Small intestine (tissue), 7 donors: ENCODE results near the gene STK17B. TPM values are rescaled to one million over a fixed set of nuclear protein-coding genes. Genes with fewer than 3 reads are reported as not detected.

Experiments
- DNase-seq, 2 donors: peaks; one replicate each; pipeline versions ENCODE4 v3.0.0 to v3.0.0-alpha.2; 2013
- FAIRE-seq: peaks from 2 replicates; lab custom pipeline; 2012; peaks lifted over from hg19 to GRCh38; lab: Jason Lieb, UNC
- H3K27ac ChIP-seq, 3 donors: one replicate each; pipeline ENCODE4 v1.5.1; 2013; ENCODE audit warnings: low read length in 2 of 3, mild to moderate bottlenecking in 2 of 3, control low read depth in 1 of 3, inconsistent platforms in 1 of 3, low read depth in 1 of 3, moderate library complexity in 1 of 3
- H3K27me3 ChIP-seq, 3 donors: one replicate each; pipeline ENCODE4 v1.6.1; 2013; ENCODE audit warnings: low read length in 3 of 3, inconsistent platforms in 1 of 3; ENCODE audit not compliant: control insufficient read depth in 3 of 3, insufficient read depth in 3 of 3
- H3K36me3 ChIP-seq, 3 donors: one replicate each; pipeline ENCODE4 v1.6.1; 2013; ENCODE audit warnings: low read length in 3 of 3, inconsistent platforms in 1 of 3, low read depth in 1 of 3, mild to moderate bottlenecking in 1 of 3, moderate library complexity in 1 of 3; ENCODE audit not compliant: control insufficient read depth in 3 of 3, insufficient read depth in 2 of 3
- H3K4me1 ChIP-seq, 3 donors: one replicate each; pipeline ENCODE4 v1.6.1; 2013; ENCODE audit warnings: low read length in 2 of 3, inconsistent platforms in 1 of 3, low read depth in 1 of 3, mild to moderate bottlenecking in 1 of 3, moderate library complexity in 1 of 3; ENCODE audit not compliant: control insufficient read depth in 3 of 3, insufficient read depth in 2 of 3
- H3K4me3 ChIP-seq, 3 donors: one replicate each; pipeline ENCODE4 v1.5.1; 2013; ENCODE audit warnings: low read length in 3 of 3, control low read depth in 1 of 3, inconsistent platforms in 1 of 3, low read depth in 1 of 3, mild to moderate bottlenecking in 1 of 3, moderate library complexity in 1 of 3
- H3K9me3 ChIP-seq, 2 donors: one replicate each; pipeline ENCODE4 v1.6.1; 2013; ENCODE audit warnings: low read depth in 1 of 2, low read length in 1 of 2; ENCODE audit not compliant: control insufficient read depth in 2 of 2, insufficient read depth in 1 of 2
- WGBS, 3 donors: extraction: QIAGEN DNeasy Blood & Tissue Kit; methylation state at CpG; one replicate each; pipeline ENCODE4 v1.1.7; 2013; 5-methylcytosine and 5-hydroxymethylcytosine counted together
- polyA plus RNA-seq, 4 donors: library from polyadenylated mRNA; stranded (reverse) in 3 of 4; unstranded in 1 of 4; fragments of 200-250 nt in 3 of 4; fragments of 120-200 nt in 1 of 4; gene quantifications; one replicate each; pipeline versions ENCODE4 v1.2.1 to v1.2.3, GENCODE V29; 2013
- donor health status: healthy with polysubstance abuse.
- donor health status: control.
- donor health status: control.
- donor health status: Bipolar disorder and iron deficiency.
- donor health status: healthy.

The STK17B gene
- polyA plus RNA-seq, 4 donors, result 6.7 to 27.7 (median 19.2) TPM

DNA sequence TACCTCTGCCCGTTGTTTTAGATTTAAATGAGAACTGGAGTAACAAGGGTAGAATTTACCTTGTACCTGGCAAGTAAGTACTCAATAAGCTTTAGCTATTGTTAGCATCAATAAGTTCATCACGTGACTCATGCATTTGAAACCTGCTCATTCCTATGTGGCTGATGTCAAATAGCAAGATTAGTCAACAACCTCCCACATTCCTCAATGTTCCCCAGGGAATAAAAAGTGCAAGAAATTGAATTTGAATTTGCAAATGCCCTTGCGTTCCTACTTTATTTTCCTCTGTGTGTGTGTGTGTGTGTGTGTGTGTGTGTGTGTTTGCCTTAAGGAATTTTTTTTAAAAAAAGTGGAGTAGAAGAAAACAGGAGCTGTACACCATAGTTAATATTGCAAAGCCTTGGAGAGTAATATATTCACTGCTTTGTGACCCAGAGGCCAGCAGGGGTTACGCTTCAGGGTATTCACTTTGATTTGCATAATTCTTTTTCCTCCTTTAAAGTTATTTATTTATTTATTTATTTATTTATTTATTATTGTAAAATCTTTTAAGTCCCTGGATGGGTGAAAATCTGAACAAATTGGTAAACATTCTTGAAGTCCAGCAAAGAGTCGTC is 58.9 kb downstream of the STK17B start:
- Histone ChIP-seq H3K4me3 (no peak overlapping the region), H3K27ac (no peak overlapping the region), H3K27me3 (no peaks in the 10 kb centered on the region), H3K4me1 (no peaks in the 10 kb centered on the region), H3K36me3 (no peaks in the 10 kb centered on the region), H3K9me3 (no peaks in the 10 kb centered on the region)
- WGBS, 3 donors, result 60 to 70% (median 70%) methylated on average over 5 of the region's 5 CpGs
- DNase-seq, result no peak
- FAIRE-seq, result no peak

DNA sequence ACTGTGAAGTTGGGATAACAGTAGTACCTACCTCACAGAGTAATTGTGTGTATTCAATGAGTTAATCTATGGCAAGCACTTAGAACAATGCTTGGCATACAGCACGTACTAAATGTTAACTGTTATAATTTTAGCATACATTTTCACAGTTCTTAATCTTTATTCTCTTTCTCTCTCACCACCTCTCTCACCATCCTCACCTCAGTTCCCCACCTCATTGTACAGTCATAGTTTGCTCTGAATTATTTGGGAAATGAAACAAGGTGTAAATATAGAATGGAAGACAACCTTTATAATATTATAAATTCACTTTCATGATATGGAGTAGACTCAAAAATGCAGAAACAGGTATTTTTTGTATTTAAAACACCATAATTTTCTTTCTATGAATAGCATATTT is 62.8 kb downstream of the STK17B start:
- H3K4me3 ChIP-seq, result no peak overlapping the region
- H3K4me1 ChIP-seq, result no peaks in the 10 kb centered on the region
- no peaks in the 10 kb centered on the region for H3K9me3 ChIP-seq
- 72 to 86% (median 83%) methylated on average over 1 of the region's 1 CpG for WGBS, 3 donors
- FAIRE-seq, result no peak
- H3K27ac ChIP-seq, result no peak overlapping the region
- H3K27me3 ChIP-seq, result no peaks in the 10 kb centered on the region
- DNase-seq, result no peak
- H3K36me3 ChIP-seq, result no peaks in the 10 kb centered on the region

DNA sequence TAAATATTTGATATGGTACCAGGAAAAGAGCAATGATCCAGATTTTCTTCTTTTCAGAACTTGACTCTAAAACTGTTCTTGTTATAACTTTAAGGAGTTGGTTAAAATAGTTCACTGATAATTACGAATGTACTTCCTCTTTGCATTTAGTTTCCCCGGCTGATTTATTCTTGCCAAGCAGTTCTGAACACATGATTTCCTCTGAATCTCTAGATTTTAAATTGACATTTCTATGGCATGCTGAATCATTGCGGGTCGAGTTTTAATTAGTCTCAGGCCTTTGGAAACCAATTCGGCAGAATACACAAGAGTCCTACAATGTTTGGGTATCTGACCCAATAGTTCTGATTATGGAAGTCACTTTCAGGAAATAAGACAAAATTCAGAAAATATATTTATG is 65.4 kb downstream of the STK17B start:
- H3K27me3 ChIP-seq, result no peaks in the 10 kb centered on the region
- no peak for DNase-seq
- H3K9me3 ChIP-seq, result no peaks in the 10 kb centered on the region
- no peak overlapping the region for H3K27ac ChIP-seq
- no peak for FAIRE-seq
- WGBS, 3 donors, result 58 to 76% (median 74%) methylated on average over 5 of the region's 5 CpGs
- peaks cover 2 to 5% (median 3%) of the 10 kb centered on the region in 3 donors for H3K4me1 ChIP-seq
- no peak overlapping the region for H3K4me3 ChIP-seq
- H3K36me3 ChIP-seq, result no peaks in the 10 kb centered on the region

DNA sequence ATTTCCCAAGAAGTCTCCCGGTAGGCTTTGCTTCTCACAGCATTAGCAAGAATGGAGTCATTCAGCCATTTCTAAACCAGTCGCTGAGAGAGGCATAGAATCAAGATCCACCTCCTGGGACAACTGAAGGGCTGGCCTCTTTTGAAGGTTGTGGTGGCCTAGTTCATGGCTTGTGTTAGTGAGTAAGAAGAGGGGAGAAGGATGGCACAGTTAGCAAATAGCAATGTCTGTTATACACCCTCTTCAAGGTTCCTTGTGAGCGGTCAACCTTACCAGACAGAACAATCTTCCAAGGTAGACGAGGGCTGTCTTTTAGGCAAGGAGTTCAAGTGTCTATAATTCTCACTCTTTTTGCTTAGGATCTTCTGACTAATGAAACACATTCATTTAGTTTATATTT is 67.3 kb downstream of the STK17B start:
- no peak for FAIRE-seq
- no peaks in the 10 kb centered on the region for H3K36me3 ChIP-seq
- no peaks in the 10 kb centered on the region for H3K27me3 ChIP-seq
- no peaks in the 10 kb centered on the region for H3K9me3 ChIP-seq
- DNase-seq, result no peak
- no peak overlapping the region for H3K27ac ChIP-seq
- WGBS, 3 donors, result 84 to 97% (median 94%) methylated on average over 4 of the region's 4 CpGs
- H3K4me3 ChIP-seq, result no peak overlapping the region
- peaks cover 3 to 5% (median 3%) of the 10 kb centered on the region in 3 donors for H3K4me1 ChIP-seq

DNA sequence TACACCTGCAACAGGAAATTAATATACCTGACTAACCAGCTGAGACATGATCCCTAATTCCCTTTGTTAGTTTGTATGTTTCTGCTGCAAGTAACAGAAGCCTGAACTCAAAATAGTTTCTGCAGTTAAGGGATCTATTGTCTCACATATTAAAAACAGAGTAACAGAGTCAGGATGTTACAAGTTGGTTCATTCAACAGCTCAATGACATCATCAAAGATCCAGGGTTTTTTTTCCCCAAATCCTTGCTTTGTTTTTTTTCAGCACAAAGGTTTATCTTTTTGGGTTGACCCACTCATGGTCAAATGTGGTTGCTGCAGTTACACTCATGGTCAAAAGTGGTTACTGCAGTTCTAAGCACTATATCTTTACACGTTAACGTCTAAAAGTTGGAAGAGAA is 67.8 kb downstream of the STK17B start:
- no peak overlapping the region for H3K27ac ChIP-seq
- no peak overlapping the region for H3K4me3 ChIP-seq
- FAIRE-seq (no peak), DNase-seq (no peak)
- 95 to 98% (median 96%) methylated on average over 2 of the region's 2 CpGs for WGBS, 3 donors
- H3K9me3 ChIP-seq, result no peaks in the 10 kb centered on the region
- H3K36me3 ChIP-seq, result no peaks in the 10 kb centered on the region
- H3K4me1 ChIP-seq, result peaks cover 3 to 5% (median 3%) of the 10 kb centered on the region in 3 donors
- no peaks in the 10 kb centered on the region for H3K27me3 ChIP-seq

DNA sequence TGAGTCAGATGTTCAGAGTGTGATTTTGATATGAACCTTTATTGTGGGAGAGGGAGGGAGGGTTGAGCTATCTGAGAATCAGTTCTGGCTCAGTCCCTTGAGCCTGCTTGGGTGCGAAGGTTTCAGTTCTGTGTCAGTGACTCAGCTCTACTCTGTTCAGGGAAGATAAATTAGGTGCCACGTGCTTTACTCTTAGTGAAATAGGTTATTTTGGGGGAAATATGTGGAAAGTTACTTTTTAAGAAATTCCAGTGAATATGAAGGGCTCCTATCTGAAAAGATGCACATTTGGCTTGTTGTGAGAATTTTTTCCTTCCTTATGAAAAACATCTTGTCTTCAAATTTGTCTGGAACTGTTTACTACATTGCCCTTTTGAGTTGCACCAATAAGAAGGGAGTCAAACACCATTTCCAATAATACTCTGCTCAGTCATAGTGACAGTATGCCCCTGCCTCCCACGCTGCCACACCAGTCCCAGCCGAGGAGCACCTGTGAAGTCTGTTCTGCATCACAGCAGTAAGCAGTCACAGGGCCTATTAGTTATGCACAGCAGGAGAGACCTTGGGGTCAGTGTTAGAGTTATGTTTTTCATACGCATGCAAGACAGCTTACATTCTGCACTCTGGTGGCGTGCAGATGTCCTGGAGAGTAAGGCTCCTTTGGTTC is 69.9 kb downstream of the STK17B start:
- peak; percentile 16 to 85 for DNase-seq
- Histone ChIP-seq H3K27ac (peak overlapping the region in 1 of 3 donors; percentile 12), H3K4me3 (no peak overlapping the region), H3K36me3 (no peaks in the 10 kb centered on the region), H3K9me3 (no peaks in the 10 kb centered on the region), H3K4me1 (peaks cover 3 to 5% (median 3%) of the 10 kb centered on the region in 3 donors), H3K27me3 (no peaks in the 10 kb centered on the region)
- no peak for FAIRE-seq
- 36 to 42% (median 38%) methylated on average over 6 of the region's 6 CpGs for WGBS, 3 donors

DNA sequence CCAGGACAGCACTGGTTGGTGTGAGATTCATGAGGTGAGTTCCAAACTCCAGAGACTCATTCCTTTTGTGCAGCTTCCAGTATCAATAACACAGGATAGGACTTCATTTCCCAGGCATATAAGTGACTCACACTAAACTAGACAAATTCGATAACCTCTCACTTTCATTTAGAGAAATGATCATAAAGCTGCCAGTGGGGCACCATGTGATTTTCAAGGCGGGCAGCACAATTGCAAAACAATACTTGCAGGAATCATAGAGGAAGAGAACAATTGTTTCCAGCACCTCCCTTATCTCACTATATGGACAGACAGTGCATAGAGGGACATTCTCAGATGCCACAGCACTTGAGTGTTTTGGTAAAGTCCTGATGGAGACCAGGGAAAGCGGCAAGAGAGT is 71.5 kb downstream of the STK17B start:
- Histone ChIP-seq H3K9me3 (no peaks in the 10 kb centered on the region), H3K4me1 (peaks cover 3 to 5% (median 3%) of the 10 kb centered on the region in 3 donors), H3K27me3 (no peaks in the 10 kb centered on the region), H3K36me3 (no peaks in the 10 kb centered on the region), H3K4me3 (no peak overlapping the region), H3K27ac (no peak overlapping the region)
- DNase-seq (no peak), FAIRE-seq (no peak)
- 84 to 88% (median 86%) methylated on average over 3 of the region's 3 CpGs for WGBS, 3 donors

DNA sequence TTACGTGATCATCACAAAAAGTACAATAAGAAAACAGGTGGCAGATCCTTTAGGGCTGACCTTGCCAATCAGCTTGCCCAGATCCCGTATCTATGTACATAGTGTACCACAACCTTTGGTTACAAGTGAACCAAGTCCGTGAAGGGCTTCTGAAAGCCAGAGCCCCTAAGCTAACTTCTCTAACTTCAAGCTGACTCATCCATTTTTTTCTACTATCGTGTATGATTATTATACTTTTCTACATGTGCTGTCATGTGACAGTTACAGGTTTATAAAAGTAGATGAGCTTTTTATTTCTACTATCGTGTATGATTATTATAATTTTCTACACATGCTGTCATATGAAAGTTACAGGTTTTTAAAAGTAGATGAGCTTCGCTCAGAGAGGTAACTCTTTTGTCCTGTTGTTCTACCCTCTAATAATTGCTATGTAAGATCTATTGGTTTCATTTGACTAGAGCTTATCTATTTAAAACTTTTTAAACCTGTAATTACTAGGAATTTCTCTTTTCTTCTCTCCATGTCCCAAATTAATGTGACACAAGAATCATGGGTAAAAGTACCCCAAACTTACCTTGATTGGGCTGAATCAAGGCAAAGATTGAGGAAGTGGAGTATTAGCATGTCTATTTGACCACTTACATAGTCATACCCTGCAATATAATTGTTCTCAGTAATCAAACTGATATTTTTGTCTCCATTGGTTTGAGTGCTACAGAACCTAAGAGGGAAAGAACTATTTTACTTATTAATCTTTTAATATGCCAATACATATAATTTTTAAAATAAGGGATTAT is 73.3 kb downstream of the STK17B start:
- DNase-seq (no peak), FAIRE-seq (no peak)
- Histone ChIP-seq H3K4me1 (peaks cover 3 to 5% (median 3%) of the 10 kb centered on the region in 3 donors), H3K27me3 (no peaks in the 10 kb centered on the region), H3K27ac (no peak overlapping the region), H3K9me3 (no peaks in the 10 kb centered on the region), H3K4me3 (no peak overlapping the region), H3K36me3 (no peaks in the 10 kb centered on the region)
- 83 to 87% (median 86%) methylated on average over 6 of the region's 6 CpGs for WGBS, 3 donors
